Endothelial cell of umbilical vein (primary cell): ENCODE results near the gene GRID2. TPM values are rescaled to one million over a fixed set of nuclear protein-coding genes. Genes with fewer than 3 reads are reported as not detected.

Experiments
- BruUV-seq: library from RNA; stranded (reverse); fragments of 400-500 nt; replicated peaks from 2 replicates; lab custom pipeline; 2021; lab: Mats Ljungman, UMichigan
- CTCF ChIA-PET: fragments of 300-600, 350-600 bp; sonication (Branson Sonifier 250); formaldehyde crosslinking; loops from one replicate; lab custom pipeline; 2021; ENCODE audit warnings: antibody characterized with exemption, inconsistent platforms; lab: Charles Lee
- POLR2A ChIA-PET: fragments of 300-600, 350-600 bp; sonication (Branson Sonifier 250); formaldehyde crosslinking; loops from one replicate; lab custom pipeline; 2021; ENCODE audit warnings: antibody characterized with exemption, inconsistent platforms; lab: Charles Lee
- DNase-seq: peaks from one replicate; pipeline ENCODE4 v3.0.0-alpha.2; 2011; ENCODE audit warnings: low read depth, low spot score
- FAIRE-seq: peaks from 2 replicates; lab custom pipeline; 2011; peaks lifted over from hg19 to GRCh38; lab: Jason Lieb, UNC
- H2AFZ ChIP-seq: 2 replicates; pipeline ENCODE4 v1.6.0; 2012; ENCODE audit warnings: low read depth, low read length, control low read depth, inconsistent platforms
- H3K27ac ChIP-seq: 2 replicates; pipeline ENCODE4 v1.5.1; 2011; ENCODE audit warnings: low read depth, mild to moderate bottlenecking, control low read depth, low read length, moderate library complexity; ENCODE audit not compliant: insufficient read depth
- H3K27me3 ChIP-seq, 2 experiments: 2 replicates each; pipeline versions ENCODE4 v1.6.0 to v1.6.1; 2011; ENCODE audit warnings: low read length in 2 of 2, mixed read lengths in 1 of 2; ENCODE audit not compliant: control insufficient read depth in 2 of 2, insufficient read depth in 2 of 2
- H3K36me3 ChIP-seq, 2 experiments: 2 replicates in 1 of 2; 3 replicates in 1 of 2; pipeline ENCODE4 v1.5.1; 2011; ENCODE audit warnings: low read length in 2 of 2, mild to moderate bottlenecking in 1 of 2, moderate library complexity in 1 of 2; ENCODE audit not compliant: control insufficient read depth in 2 of 2, insufficient read depth in 2 of 2; ENCODE audit errors: extremely low read depth in 1 of 2
- H3K4me1 ChIP-seq: 3 replicates; pipeline ENCODE4 v1.5.1; 2011; ENCODE audit warnings: mild to moderate bottlenecking, low read length; ENCODE audit not compliant: control insufficient read depth, insufficient read depth; ENCODE audit errors: extremely low read depth
- H3K4me2 ChIP-seq: 2 replicates; pipeline ENCODE4 v1.6.1; 2011; ENCODE audit warnings: low read length, control low read depth, mixed read lengths; ENCODE audit not compliant: insufficient read depth
- H3K4me3 ChIP-seq, 3 experiments: fragments of 200-600 bp in 1 of 3; sonication (generic), shearing (Covaris generic) in 1 of 3; replicated peaks in 1 of 3; 2 replicates each; pipeline ENCODE4 v1.5.1; 2011 to 2016; ENCODE audit warnings: control low read depth in 3 of 3, low read length in 3 of 3, mild to moderate bottlenecking in 2 of 3, inconsistent platforms in 1 of 3, low read depth in 1 of 3, moderate library complexity in 1 of 3; ENCODE audit not compliant: insufficient read depth in 1 of 3
- H3K79me2 ChIP-seq: 2 replicates; pipeline ENCODE4 v1.6.0; 2012; ENCODE audit warnings: low read length, inconsistent platforms; ENCODE audit not compliant: control insufficient read depth, insufficient read depth
- H3K9ac ChIP-seq: replicated peaks from 2 replicates; pipeline ENCODE3; 2011; ENCODE audit warnings: low read length, control low read depth; ENCODE audit not compliant: insufficient read depth; ENCODE audit errors: extremely low read depth
- H3K9me1 ChIP-seq: replicated peaks from 3 replicates; pipeline ENCODE4 v1.6.0; 2011; ENCODE audit warnings: mild to moderate bottlenecking, low read length; ENCODE audit not compliant: control insufficient read depth, insufficient read depth; ENCODE audit errors: extremely low read depth
- H3K9me3 ChIP-seq: replicated peaks from 2 replicates; pipeline ENCODE4 v1.5.1; 2012; ENCODE audit warnings: low read length, inconsistent platforms; ENCODE audit not compliant: control insufficient read depth, insufficient read depth
- H4K20me1 ChIP-seq: replicated peaks from 2 replicates; pipeline ENCODE3; 2011; ENCODE audit warnings: mild to moderate bottlenecking, low read length; ENCODE audit not compliant: control insufficient read depth, insufficient read depth; ENCODE audit errors: extremely low read depth
- EZH2 ChIP-seq: IDR thresholded peaks from 2 replicates; pipeline ENCODE4 v1.6.1; 2012; ENCODE audit warnings: borderline replicate concordance, low read depth, mild to moderate bottlenecking, moderate library complexity, low read length, inconsistent platforms; ENCODE audit not compliant: severe bottlenecking
- GATA2 ChIP-seq: IDR thresholded peaks from 2 replicates; pipeline ENCODE4 v1.7.0; 2011; ENCODE audit warnings: low read depth, mild to moderate bottlenecking, moderate library complexity, mixed read lengths, low read length; ENCODE audit not compliant: insufficient read length, insufficient read depth
- MYC ChIP-seq: IDR thresholded peaks from one replicate; pipeline ENCODE4 v1.6.1; 2011; ENCODE audit warnings: mild to moderate bottlenecking, low read depth, low read length
- POLR2AphosphoS5 ChIP-seq: IDR thresholded peaks from 2 replicates; pipeline ENCODE4 v1.6.1; 2012; ENCODE audit warnings: low read depth, mild to moderate bottlenecking, control low read depth, low read length, moderate library complexity; ENCODE audit not compliant: insufficient read depth
- dilution Hi-C: fragments of 300-500 bp; cut with MboI; formaldehyde crosslinking; loops from one replicate; pipeline ENCODE4 v1.15.0; 2019; ENCODE audit warnings: low sequenced_read_pairs; ENCODE audit not compliant: extremely low pct_ligation_motif_present
- intact Hi-C: fragments of 100-400 bp; cut with micrococcal nuclease; formaldehyde crosslinking; loops from one replicate; pipeline ENCODE4 v1.10.0; 2022
- polyA plus RNA-seq, 4 experiments: library from polyadenylated mRNA; depleted of rRNA in 3 of 4; stranded (reverse) in 3 of 4; unstranded in 1 of 4; fragments of >200 nt; gene quantifications; 2 replicates each; pipeline versions ENCODE4 v1.2.1 to v1.2.3, GENCODE V29; 2011 to 2012; ENCODE audit warnings: missing spikeins in 1 of 4
- total RNA-seq: library from RNA; stranded (reverse); gene quantifications from 2 replicates; pipeline ENCODE4 v1.2.3, GENCODE V29; 2021

Gene GRID2
- total and polyA plus RNA-seq, 2 donors (not counting 3 experiments of a cell fraction or from before 2014, with no cell fraction given), result not detected

- Histone ChIP-seq H3K9ac (no peak overlapping the region), H2AFZ (no peak overlapping the region), H3K79me2 (no peaks in the 10 kb centered on the region), H4K20me1 (no peaks in the 10 kb centered on the region), H3K4me3 (no peak overlapping the region), H3K9me1 (no peaks in the 10 kb centered on the region), H3K36me3 (no peaks in the 10 kb centered on the region), H3K4me2 (no peak overlapping the region), H3K27me3 (no peaks in the 10 kb centered on the region), H3K4me1 (no peaks in the 10 kb centered on the region), H3K27ac (no peak overlapping the region), H3K9me3 (no peaks in the 10 kb centered on the region)
- ChIA-PET CTCF (no interaction called here), POLR2A (no interaction called here)
- dilution Hi-C loops, result no loop called here
- no TSS peak for BruUV-seq
- FAIRE-seq (no peak), DNase-seq (no peak)
- intact Hi-C loops, result no loop called here
- no peak for TF ChIP-seq GATA2
These were observed 152.2 kb downstream of the GRID2 start for GRCh38 chr4:92455951-92456350.

DNA sequence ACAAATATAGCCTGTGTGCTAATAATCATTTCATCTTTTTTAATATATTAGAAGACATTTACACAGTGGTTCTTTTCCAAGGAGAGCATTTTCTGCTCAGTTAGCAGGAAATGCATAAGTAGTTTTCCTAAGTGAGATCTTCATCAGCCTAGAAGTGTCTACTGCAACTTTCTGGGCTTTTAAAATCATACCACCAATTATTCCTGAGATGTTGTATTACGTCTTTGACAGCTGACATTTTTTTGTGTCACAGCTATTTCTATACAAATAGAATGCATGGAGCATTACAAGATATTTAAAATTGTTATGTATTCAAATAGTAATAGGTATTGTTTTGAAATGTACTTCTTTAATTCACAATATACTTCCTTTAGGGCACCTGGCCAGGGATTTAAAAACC lies 158.0 kb downstream of the GRID2 start:
- intact Hi-C loops, result no loop called here
- POLR2A ChIA-PET, result no interaction called here
- TF ChIP-seq MYC (no peak), POLR2AphosphoS5 (no peak), GATA2 (no peak), EZH2 (no peak)
- Histone ChIP-seq H3K27me3 (no peaks in the 10 kb centered on the region), H3K9ac (no peak overlapping the region), H3K4me3 (no peak overlapping the region), H3K9me1 (no peaks in the 10 kb centered on the region), H4K20me1 (no peaks in the 10 kb centered on the region), H3K4me2 (no peak overlapping the region), H3K36me3 (no peaks in the 10 kb centered on the region), H3K27ac (no peak overlapping the region), H3K9me3 (no peaks in the 10 kb centered on the region), H2AFZ (no peak overlapping the region), H3K79me2 (no peaks in the 10 kb centered on the region), H3K4me1 (no peaks in the 10 kb centered on the region)
- dilution Hi-C loops, result no loop called here
- no TSS peak for BruUV-seq
- CTCF ChIA-PET, result no interaction called here
- DNase-seq (no peak), FAIRE-seq (no peak)
